Astrocyte (in vitro differentiated cells and primary cell): Measurements from ENCODE around the gene IKBKE.

ENCODE experiments used
- EZH2 ChIP-seq: IDR thresholded peaks from 2 replicates; pipeline ENCODE4 v1.6.1; 2012; ENCODE audit warnings: mild to moderate bottlenecking, low read length, inconsistent platforms; ENCODE audit not compliant: insufficient read depth
- TF ChIP-seq, protein P1 (sequence below): IDR thresholded peaks from 2 replicates; pipeline ENCODE4 v1.5.1; 2011; ENCODE audit warnings: low read depth, mild to moderate bottlenecking, inconsistent platforms, low read length, moderate library complexity; ENCODE audit not compliant: insufficient read depth

DNA sequence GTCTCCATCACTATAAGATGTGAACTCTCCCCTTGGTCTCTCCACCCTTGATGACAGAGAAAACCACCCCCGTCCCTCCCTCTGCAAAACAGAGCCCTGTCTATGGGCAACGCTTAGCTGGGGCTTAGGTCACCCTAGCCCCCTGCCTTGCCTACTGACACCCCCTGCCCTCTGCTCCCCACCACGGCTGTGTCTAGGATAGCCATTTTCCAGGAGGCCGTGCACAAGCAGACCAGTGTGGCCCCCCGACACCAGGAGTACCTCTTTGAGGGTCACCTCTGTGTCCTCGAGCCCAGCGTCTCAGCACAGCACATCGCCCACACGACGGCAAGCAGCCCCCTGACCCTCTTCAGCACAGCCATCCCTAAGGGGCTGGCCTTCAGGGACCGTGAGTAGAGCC is 8.5 kb downstream of the IKBKE start:
- TF ChIP-seq, protein P1, sequence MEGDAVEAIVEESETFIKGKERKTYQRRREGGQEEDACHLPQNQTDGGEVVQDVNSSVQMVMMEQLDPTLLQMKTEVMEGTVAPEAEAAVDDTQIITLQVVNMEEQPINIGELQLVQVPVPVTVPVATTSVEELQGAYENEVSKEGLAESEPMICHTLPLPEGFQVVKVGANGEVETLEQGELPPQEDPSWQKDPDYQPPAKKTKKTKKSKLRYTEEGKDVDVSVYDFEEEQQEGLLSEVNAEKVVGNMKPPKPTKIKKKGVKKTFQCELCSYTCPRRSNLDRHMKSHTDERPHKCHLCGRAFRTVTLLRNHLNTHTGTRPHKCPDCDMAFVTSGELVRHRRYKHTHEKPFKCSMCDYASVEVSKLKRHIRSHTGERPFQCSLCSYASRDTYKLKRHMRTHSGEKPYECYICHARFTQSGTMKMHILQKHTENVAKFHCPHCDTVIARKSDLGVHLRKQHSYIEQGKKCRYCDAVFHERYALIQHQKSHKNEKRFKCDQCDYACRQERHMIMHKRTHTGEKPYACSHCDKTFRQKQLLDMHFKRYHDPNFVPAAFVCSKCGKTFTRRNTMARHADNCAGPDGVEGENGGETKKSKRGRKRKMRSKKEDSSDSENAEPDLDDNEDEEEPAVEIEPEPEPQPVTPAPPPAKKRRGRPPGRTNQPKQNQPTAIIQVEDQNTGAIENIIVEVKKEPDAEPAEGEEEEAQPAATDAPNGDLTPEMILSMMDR: no peak
- no peak for TF ChIP-seq EZH2
